ENCODE data around the gene CYP27C1.

- TF ChIP-seq CTCF (IDR thresholded peaks at IDR 0.05) (no peak), EP300 (IDR thresholded peaks at IDR 0.05; ENCODE audit: low read depth) (no peak)
Observed at GRCh38 chr2:127200962-127201361, 19.1 kb downstream of the CYP27C1 start.
